Left lung (tissue), 10 donors: ENCODE measurements around the gene AGAP1. TPM values are rescaled to one million over a fixed set of nuclear protein-coding genes. Genes with fewer than 3 reads are reported as not detected.

Experiments
- ATAC-seq: fragments of 200-7000 bp; cut with Tn5 transposase; one replicate; pipeline ENCODE4 v1.9.1; 2020; ENCODE audit warnings: moderate library complexity
- DNase-seq, 4 donors: peaks; one replicate each; pipeline ENCODE4 v3.0.0-alpha.2; 2013 to 2020
- H3K27ac ChIP-seq, 2 donors: fragments of 200-600 bp; sonication (generic) in 1 of 2; one replicate each; pipeline versions ENCODE4 v1.5.0 to v1.8.0; 2020 to 2021
- H3K27me3 ChIP-seq, 2 donors: fragments of 200-600 bp; sonication (generic) in 1 of 2; one replicate each; pipeline versions ENCODE4 v1.5.0 to v1.8.0; 2020 to 2021
- H3K36me3 ChIP-seq, 2 donors: fragments of 200-600 bp; sonication (generic) in 1 of 2; one replicate each; pipeline versions ENCODE4 v1.5.0 to v1.8.0; 2020 to 2021
- H3K4me1 ChIP-seq, 2 donors: fragments of 200-600 bp; one replicate each; pipeline ENCODE4 v1.8.0; 2021
- H3K4me3 ChIP-seq, 2 donors: fragments of 200-600 bp; sonication (generic) in 1 of 2; one replicate each; pipeline versions ENCODE4 v1.5.0 to v1.8.0; 2020 to 2021; ENCODE audit warnings: mild to moderate bottlenecking in 1 of 2
- H3K9me3 ChIP-seq, 2 donors: fragments of 200-600 bp; sonication (generic) in 1 of 2; one replicate each; pipeline versions ENCODE4 v1.5.0 to v1.8.0; 2020 to 2021
- CTCF ChIP-seq, 2 donors: fragments of 200-600 bp; sonication (generic) in 1 of 2; IDR thresholded peaks; one replicate each; pipeline versions ENCODE4 v1.5.0 to v1.8.0; 2021; ENCODE audit warnings: antibody characterized with exemption in 2 of 2
- intact Hi-C, 2 donors: fragments of 100-400 bp; cut with DNase I; formaldehyde crosslinking; loops; one replicate each; pipeline versions ENCODE4 v1.11.2 to v1.14.2; 2022
- polyA plus RNA-seq, 6 donors: library from polyadenylated mRNA; unstranded; fragments of 120-200 nt; gene quantifications; one replicate each; pipeline ENCODE4 v1.2.1, GENCODE V29; 2013; ENCODE audit not compliant: insufficient read length in 6 of 6
- total RNA-seq, 2 donors: library from RNA; stranded (reverse); fragmentation: NEBNext Ultra II Directional; extraction: Animal tissue kit (Norgen Biotek cat#: 25700); gene quantifications; one replicate each; pipeline ENCODE4 v1.2.1, GENCODE V29; 2021
- donor health status: DM: no; HTN: yes; CAD: no.
- donor health status: DM: no; HTN: no; CAD: no.

AGAP1 gene
- total and polyA plus RNA-seq, 8 donors = 13.1 to 25.4 (median 22.4) TPM

GRCh38 chr2:235859651-235860050 is 365.8 kb downstream of the AGAP1 start:
- Histone ChIP-seq H3K27ac (no peak overlapping the region), H3K4me3 (no peak overlapping the region), H3K4me1 (no peaks in the 10 kb centered on the region), H3K27me3 (no peaks in the 10 kb centered on the region), H3K9me3 (no peaks in the 10 kb centered on the region), H3K36me3 (no peaks in the 10 kb centered on the region)
- intact Hi-C loops = no loop called here
- TF ChIP-seq CTCF (IDR thresholded peaks at IDR 0.05) = no peak
- no peak for ATAC-seq
- no peak for DNase-seq

GRCh38 chr2:235860111-235860510 is 366.3 kb downstream of the AGAP1 start:
- DNase-seq (no peak), ATAC-seq (no peak)
- H3K27ac ChIP-seq = no peak overlapping the region
- intact Hi-C loops = no loop called here
- H3K4me3 ChIP-seq = no peak overlapping the region
- no peaks in the 10 kb centered on the region for H3K4me1 ChIP-seq
- H3K9me3 ChIP-seq = no peaks in the 10 kb centered on the region
- no peaks in the 10 kb centered on the region for H3K36me3 ChIP-seq
- no peak for TF ChIP-seq CTCF (IDR thresholded peaks at IDR 0.05)
- H3K27me3 ChIP-seq = peaks cover 0 to 2% of the 10 kb centered on the region in 2 donors

- no peak overlapping the region for H3K27ac ChIP-seq
- no peak overlapping the region for H3K4me3 ChIP-seq
- intact Hi-C loops = no loop called here
- H3K4me1 ChIP-seq = no peaks in the 10 kb centered on the region
- no peaks in the 10 kb centered on the region for H3K36me3 ChIP-seq
- DNase-seq (no peak), ATAC-seq (no peak)
- TF ChIP-seq CTCF (IDR thresholded peaks at IDR 0.05) = no peak
- peaks cover 0 to 5% of the 10 kb centered on the region in 2 donors for H3K27me3 ChIP-seq
- H3K9me3 ChIP-seq = no peaks in the 10 kb centered on the region
These were observed 367.0 kb downstream of the AGAP1 start for GRCh38 chr2:235860871-235861270.

- H3K36me3 ChIP-seq = no peaks in the 10 kb centered on the region
- DNase-seq (no peak), ATAC-seq (no peak)
- no peak overlapping the region for H3K27ac ChIP-seq
- intact Hi-C loops = no loop called here
- H3K9me3 ChIP-seq = no peaks in the 10 kb centered on the region
- no peak overlapping the region for H3K4me3 ChIP-seq
- H3K4me1 ChIP-seq = no peaks in the 10 kb centered on the region
- TF ChIP-seq CTCF (IDR thresholded peaks at IDR 0.05) = no peak
- H3K27me3 ChIP-seq = peaks cover 0 to 5% of the 10 kb centered on the region in 2 donors
These were observed 367.5 kb downstream of the AGAP1 start for GRCh38 chr2:235861383-235861782.

- Histone ChIP-seq H3K4me1 (no peaks in the 10 kb centered on the region), H3K36me3 (no peaks in the 10 kb centered on the region), H3K27ac (no peak overlapping the region), H3K4me3 (no peak overlapping the region), H3K27me3 (peaks cover 0 to 5% of the 10 kb centered on the region in 2 donors), H3K9me3 (no peaks in the 10 kb centered on the region)
- no peak for DNase-seq
- intact Hi-C loops = no loop called here
- no peak for ATAC-seq
- TF ChIP-seq CTCF (IDR thresholded peaks at IDR 0.05) = no peak
These were observed 369.6 kb downstream of the AGAP1 start for GRCh38 chr2:235863414-235863813.
